GM13977 (cell line): ENCODE data around the gene SLC39A13.

Source experiments
- DNase-seq: peaks from one replicate; pipeline ENCODE4 v3.0.0; 2012; ENCODE audit warnings: low spot score
- CTCF ChIP-seq: IDR thresholded peaks from 2 replicates; pipeline ENCODE4 v1.5.1; 2012; ENCODE audit warnings: mild to moderate bottlenecking, control low read depth; ENCODE audit not compliant: insufficient read depth; ENCODE audit errors: extremely low read depth, missing control alignments
- in situ Hi-C: fragments of 300-500 bp; cut with MboI; formaldehyde crosslinking; loops from one replicate; pipeline ENCODE4 v1.12.0; 2022; ENCODE audit warnings: low sequenced_read_pairs, low pct_unique_long_range_greater_than_20kb, mixed read lengths, inconsistent platforms; ENCODE audit not compliant: unreplicated experiment

SLC39A13 gene

DNA sequence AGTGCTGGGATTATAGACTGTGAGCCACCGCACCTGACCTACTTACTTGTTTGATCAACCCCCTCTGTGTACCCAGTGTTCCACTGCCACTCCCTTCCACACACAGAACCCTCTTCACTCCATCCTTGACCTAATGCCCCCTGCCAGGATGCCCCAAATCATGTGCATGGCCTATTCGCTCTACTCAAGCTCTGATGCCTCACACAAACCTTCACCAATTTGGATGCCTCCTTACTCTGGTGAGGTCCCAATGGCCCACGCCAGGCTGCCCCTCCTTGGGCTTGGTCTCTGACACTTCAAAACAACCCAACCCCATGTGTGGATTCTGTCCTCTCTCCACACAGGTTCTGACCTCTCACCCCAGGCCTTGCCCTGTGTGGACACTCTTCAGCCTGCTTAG lies 27.3 kb downstream of the SLC39A13 start:
- no peak for TF ChIP-seq CTCF
- in situ Hi-C loops, result no loop called here
- no peak for DNase-seq

DNA sequence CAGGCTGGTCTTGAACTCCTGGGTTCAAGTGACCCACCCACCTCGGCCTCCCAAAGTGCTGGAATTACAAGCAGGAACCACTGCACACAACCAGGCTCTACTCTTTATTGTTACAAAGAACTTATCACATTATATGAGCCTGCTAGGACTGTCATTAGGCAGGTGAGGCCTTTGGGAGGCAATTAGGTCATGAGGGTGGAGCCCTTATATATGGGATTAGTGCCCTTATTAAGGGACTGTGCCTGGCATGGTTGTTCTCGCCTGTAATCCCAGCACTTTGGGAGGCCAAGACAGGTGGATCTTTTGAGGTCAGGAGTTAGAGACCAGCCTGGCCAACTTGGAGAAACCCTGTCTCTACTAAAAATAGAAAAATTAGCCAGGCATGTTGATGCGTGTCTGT lies 28.3 kb downstream of the SLC39A13 start:
- no peak for DNase-seq
- no peak for TF ChIP-seq CTCF
- in situ Hi-C loops, result no loop called here

DNA sequence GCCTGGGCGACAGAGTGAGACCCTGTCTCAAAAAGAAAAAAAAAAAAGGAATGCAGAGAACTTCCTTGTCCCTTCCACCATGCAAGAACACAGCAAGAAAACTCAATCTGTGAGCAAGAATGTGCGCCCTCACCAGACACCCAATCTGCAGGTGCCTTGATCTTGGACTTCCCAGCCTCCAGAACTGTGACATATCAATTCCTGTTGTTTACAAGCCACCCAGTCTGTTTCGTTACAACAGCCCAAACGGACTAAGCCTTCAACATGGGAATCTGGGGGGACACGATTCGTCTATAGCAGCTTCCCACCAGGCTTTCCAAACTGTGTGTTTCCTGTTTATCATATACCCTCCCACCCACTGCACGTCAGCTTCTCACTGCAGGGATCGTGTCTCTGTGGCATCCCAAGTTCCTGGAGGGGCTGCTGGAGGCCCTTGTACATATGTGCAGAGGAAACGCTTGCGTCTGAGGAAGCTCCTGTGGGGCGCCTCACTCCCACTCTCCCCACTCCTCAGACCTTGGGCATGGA lies 28.9 kb downstream of the SLC39A13 start:
- in situ Hi-C loops, result no loop called here
- no peak for DNase-seq
- TF ChIP-seq CTCF, result no peak

- no peak for TF ChIP-seq CTCF
- in situ Hi-C loops, result no loop called here
- no peak for DNase-seq
These were observed 29.5 kb downstream of the SLC39A13 start for GRCh38 chr11:47437746-47438418.

GRCh38 chr11:47438721-47439120 lies 30.3 kb downstream of the SLC39A13 start:
- in situ Hi-C loops, result no loop called here
- no peak for TF ChIP-seq CTCF
- no peak for DNase-seq

DNA sequence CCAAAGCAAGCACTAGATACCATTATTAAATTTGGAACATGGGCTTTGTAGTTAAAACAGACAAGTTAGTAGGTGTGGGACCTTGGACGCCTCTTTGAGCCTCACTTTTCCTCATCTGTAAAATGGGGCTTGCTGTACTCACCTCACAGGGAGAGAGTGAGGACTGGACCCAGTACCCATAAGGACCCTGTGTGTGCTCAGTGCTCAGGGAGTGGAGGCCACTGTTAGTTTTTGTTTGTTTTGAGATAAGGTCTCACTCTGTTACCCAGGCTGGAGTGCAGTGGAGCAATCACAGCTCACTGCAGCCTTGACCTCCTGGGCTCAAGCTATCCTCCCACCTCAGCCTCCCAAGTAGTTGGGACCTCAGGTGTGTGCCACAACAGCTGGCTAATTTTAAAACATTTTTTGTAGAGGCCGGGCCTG lies 31.7 kb downstream of the SLC39A13 start:
- in situ Hi-C loops, result no loop called here
- no peak for DNase-seq
- no peak for TF ChIP-seq CTCF

- TF ChIP-seq CTCF, result no peak
- in situ Hi-C loops, result no loop called here
- DNase-seq, result no peak
These were observed 33.0 kb downstream of the SLC39A13 start for GRCh38 chr11:47441421-47441820.
